ENCODE measurements around the gene PEBP1. TPM values are rescaled to one million over a fixed set of nuclear protein-coding genes. Genes with fewer than 3 reads are reported as not detected.

The PEBP1 gene
- total RNA-seq, 1 donor from 2014 or later: 317 TPM

DNA sequence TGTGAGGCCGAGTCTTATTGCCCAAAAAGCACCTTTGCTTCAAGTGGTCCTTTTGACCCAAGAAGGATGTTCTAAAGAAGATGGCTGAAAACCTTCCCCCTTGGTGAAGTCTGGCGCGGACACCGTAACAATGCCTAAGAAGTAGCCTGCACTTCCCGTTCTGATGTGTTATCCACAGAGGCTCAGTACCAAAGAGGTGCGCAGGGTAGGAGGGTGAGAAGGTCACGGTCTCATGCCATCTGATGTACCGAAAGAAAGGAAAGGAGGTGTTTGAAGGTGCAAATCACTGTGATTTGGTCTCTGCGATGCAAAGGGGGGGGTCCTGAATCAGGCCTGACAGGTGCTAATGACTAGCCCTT lies 9.9 kb downstream of the PEBP1 start:
- no peaks in the 10 kb centered on the region for H3K27me3 Mint-ChIP-seq (ENCODE audit: low read depth)
- peaks cover 29% of the 10 kb centered on the region for H3K36me3 Mint-ChIP-seq (ENCODE audit: low read depth)
- no peak overlapping the region for H3K27ac Mint-ChIP-seq (ENCODE audit: unreplicated experiment)
- no peaks in the 10 kb centered on the region for H3K4me1 Mint-ChIP-seq
- no peak for DNase-seq (ENCODE audit: low read depth, low spot score)
- no peak overlapping the region for H3K4me3 Mint-ChIP-seq
- TF ChIP-seq, protein P1, sequence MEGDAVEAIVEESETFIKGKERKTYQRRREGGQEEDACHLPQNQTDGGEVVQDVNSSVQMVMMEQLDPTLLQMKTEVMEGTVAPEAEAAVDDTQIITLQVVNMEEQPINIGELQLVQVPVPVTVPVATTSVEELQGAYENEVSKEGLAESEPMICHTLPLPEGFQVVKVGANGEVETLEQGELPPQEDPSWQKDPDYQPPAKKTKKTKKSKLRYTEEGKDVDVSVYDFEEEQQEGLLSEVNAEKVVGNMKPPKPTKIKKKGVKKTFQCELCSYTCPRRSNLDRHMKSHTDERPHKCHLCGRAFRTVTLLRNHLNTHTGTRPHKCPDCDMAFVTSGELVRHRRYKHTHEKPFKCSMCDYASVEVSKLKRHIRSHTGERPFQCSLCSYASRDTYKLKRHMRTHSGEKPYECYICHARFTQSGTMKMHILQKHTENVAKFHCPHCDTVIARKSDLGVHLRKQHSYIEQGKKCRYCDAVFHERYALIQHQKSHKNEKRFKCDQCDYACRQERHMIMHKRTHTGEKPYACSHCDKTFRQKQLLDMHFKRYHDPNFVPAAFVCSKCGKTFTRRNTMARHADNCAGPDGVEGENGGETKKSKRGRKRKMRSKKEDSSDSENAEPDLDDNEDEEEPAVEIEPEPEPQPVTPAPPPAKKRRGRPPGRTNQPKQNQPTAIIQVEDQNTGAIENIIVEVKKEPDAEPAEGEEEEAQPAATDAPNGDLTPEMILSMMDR (conservative IDR thresholded peaks at IDR 0.05): no peak
- no peaks in the 10 kb centered on the region for H3K9me3 Mint-ChIP-seq

DNA sequence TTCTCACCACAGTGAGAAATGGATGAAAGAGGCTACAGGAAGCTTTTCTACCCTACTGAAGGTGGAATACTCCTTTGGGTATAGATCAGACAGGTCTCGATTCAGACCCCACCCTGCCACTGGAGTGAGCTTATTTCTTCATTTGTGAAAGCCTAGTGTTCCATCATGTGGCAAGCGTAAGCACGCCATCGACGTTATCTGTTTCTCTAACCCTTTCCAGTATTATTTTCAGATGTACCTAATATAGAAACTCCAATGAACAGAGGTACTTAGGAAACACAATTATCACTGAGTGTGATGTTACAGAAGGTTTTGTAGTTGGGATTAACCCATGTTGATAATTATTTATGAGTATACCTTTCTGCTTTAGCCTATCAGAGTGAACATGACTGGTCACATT lies 12.4 kb downstream of the PEBP1 start:
- Mint-ChIP-seq H3K9me3 (no peaks in the 10 kb centered on the region), H3K4me1 (no peaks in the 10 kb centered on the region), H3K36me3 (ENCODE audit: low read depth) (peaks cover 23% of the 10 kb centered on the region), H3K4me3 (no peak overlapping the region), H3K27ac (ENCODE audit: unreplicated experiment) (no peak overlapping the region), H3K27me3 (ENCODE audit: low read depth) (no peaks in the 10 kb centered on the region)
- no peak for DNase-seq (ENCODE audit: low read depth, low spot score)
- TF ChIP-seq, protein P1 (conservative IDR thresholded peaks at IDR 0.05): no peak

DNA sequence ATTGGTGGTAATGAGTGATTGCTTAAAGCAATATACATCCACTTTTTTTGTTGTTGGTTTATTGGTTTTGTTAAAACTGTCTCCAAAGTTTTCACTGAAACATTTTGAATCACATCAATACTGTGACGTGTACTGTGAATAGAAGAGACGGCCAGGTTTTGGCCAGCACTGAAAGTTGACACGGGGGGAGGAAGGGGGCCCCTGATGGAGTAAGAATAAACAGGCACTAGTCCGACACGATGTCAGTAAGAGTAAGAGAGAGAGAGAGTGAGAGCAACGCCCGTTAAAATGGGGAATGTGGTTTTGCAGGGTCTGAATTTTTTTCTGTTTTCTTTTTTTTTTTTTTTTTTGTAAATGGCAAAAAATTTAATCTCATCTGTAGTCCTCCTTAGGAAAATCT lies 14.7 kb downstream of the PEBP1 start:
- TF ChIP-seq, protein P1 (conservative IDR thresholded peaks at IDR 0.05): no peak
- no peak overlapping the region for H3K4me3 Mint-ChIP-seq

DNA sequence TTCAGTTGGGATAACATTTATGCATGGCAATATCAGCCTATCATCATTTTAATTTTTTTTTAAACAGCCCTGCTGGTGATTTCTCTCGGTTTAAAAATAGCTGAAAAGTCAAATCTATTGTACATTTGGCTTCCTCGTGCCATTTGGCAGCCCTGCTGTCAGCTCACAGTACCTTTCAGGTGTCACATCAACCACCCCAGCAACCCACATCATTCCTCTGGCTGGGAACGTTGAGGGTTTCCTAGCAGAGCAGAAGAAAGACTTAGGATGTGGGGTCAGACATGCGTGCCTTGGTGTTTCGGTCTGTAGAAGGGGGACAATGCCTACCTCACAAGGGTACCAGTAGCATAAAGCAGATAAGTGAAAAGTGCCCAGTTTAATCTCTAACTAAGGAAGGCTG lies 15.8 kb downstream of the PEBP1 start:
- H3K27me3 Mint-ChIP-seq (ENCODE audit: low read depth): no peaks in the 10 kb centered on the region
- peaks cover 11% of the 10 kb centered on the region for H3K36me3 Mint-ChIP-seq (ENCODE audit: low read depth)
- H3K4me3 Mint-ChIP-seq: no peak overlapping the region
- TF ChIP-seq, protein P1 (conservative IDR thresholded peaks at IDR 0.05): no peak
- DNase-seq (ENCODE audit: low read depth, low spot score): no peak
- no peaks in the 10 kb centered on the region for H3K4me1 Mint-ChIP-seq
- no peaks in the 10 kb centered on the region for H3K9me3 Mint-ChIP-seq
- H3K27ac Mint-ChIP-seq (ENCODE audit: unreplicated experiment): no peak overlapping the region

More for the DNA sequence above, 14.7 kb downstream of the PEBP1 start:
- no peak overlapping the region for H3K27ac Mint-ChIP-seq (ENCODE audit: unreplicated experiment)
- H3K36me3 Mint-ChIP-seq (ENCODE audit: low read depth): peaks cover 15% of the 10 kb centered on the region
- no peaks in the 10 kb centered on the region for H3K4me1 Mint-ChIP-seq
- H3K9me3 Mint-ChIP-seq: no peaks in the 10 kb centered on the region
- H3K27me3 Mint-ChIP-seq (ENCODE audit: low read depth): no peaks in the 10 kb centered on the region
- DNase-seq (ENCODE audit: low read depth, low spot score): no peak

DNA sequence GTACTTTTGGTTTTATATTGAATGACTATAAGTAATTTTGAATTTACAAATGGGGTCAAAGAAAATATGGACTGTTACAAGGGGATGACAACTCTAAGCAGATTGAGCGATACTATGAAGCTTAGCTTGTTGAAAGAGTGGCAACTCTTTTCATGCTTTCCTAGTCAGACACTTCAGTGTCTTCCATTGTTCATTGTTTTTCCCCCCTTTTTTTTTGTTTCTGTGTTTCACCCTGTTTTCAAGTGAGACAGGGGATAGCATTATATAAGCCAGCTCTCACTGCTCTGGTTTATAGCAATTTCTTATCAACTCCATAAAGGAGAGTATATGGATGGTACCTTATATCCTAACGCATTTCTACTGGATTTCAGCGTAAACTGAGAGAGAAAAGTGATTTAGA lies 24.6 kb downstream of the PEBP1 start:
- H3K36me3 Mint-ChIP-seq (ENCODE audit: low read depth): peaks cover 8% of the 10 kb centered on the region
- no peaks in the 10 kb centered on the region for H3K9me3 Mint-ChIP-seq
- TF ChIP-seq, protein P1 (conservative IDR thresholded peaks at IDR 0.05): no peak
- H3K4me1 Mint-ChIP-seq: no peaks in the 10 kb centered on the region
- H3K27ac Mint-ChIP-seq (ENCODE audit: unreplicated experiment): no peak overlapping the region
- DNase-seq (ENCODE audit: low read depth, low spot score): no peak
- H3K4me3 Mint-ChIP-seq: no peak overlapping the region
- H3K27me3 Mint-ChIP-seq (ENCODE audit: low read depth): no peaks in the 10 kb centered on the region

Data from neural crest cell (in vitro differentiated cells).